ENCODE results near the gene PARD3. TPM values are rescaled to one million over a fixed set of nuclear protein-coding genes. Genes with fewer than 3 reads are reported as not detected.
A peak's percentile ranks its signal among the peaks of the same experiment; 100 is the strongest.
"Not testable (repeated sequence)": the region's sequence is repeated elsewhere in the genome, so short reads cannot be mapped to it uniquely, and the experiment has no call there.

The PARD3 gene
- total RNA-seq, 1 experiment from 2014 or later: 57.4 TPM

- TF ChIP-seq EZH2 (IDR thresholded peaks at IDR 0.05; ENCODE audit: low read depth) (no peak), CTCF (conservative IDR thresholded peaks at IDR 0.05) (no peak)
- Histone ChIP-seq H3K27me3 (ENCODE audit: insufficient read depth, low read depth) (no peaks in the 10 kb centered on the region), H2AFZ (no peak overlapping the region), H3K36me3 (ENCODE audit: low read depth) (no peaks in the 10 kb centered on the region), H4K20me1 (ENCODE audit: insufficient read depth) (no peaks in the 10 kb centered on the region), H3K27ac (no peak overlapping the region), H3K9me3 (ENCODE audit: insufficient read depth, low read depth) (no peaks in the 10 kb centered on the region; the same call in 1 of the 2 replicates), H3K4me1 (replicated peaks; ENCODE audit: insufficient read depth) (peaks cover 16% of the 10 kb centered on the region), H3K9me2 (ENCODE audit: insufficient read depth) (no peaks in the 10 kb centered on the region), H3K79me2 (ENCODE audit: low read depth) (peaks cover 91% of the 10 kb centered on the region), H3F3A (ENCODE audit: insufficient read depth, low read depth) (peaks cover 21% of the 10 kb centered on the region; the same call in 1 of the 2 replicates), H3K4me3 (no peak overlapping the region), H3K4me2 (no peak overlapping the region)
- POLR2A ChIA-PET (ENCODE audit: unreplicated experiment): no interaction called here
- no TSS peak for BruUV-seq (replicated peaks)
- CTCF ChIA-PET: no interaction called here
- DNase-seq: no peak
- intact Hi-C loops (cut with micrococcal nuclease; ENCODE audit: unreplicated experiment): no loop called here
Observed at GRCh38 chr10:34707656-34708055, 107.4 kb downstream of the PARD3 start.

GRCh38 chr10:34706992-34707391 lies 108.1 kb downstream of the PARD3 start:
- H3K4me2 ChIP-seq; DNase-seq; H3K4me3 ChIP-seq; intact Hi-C loops (cut with micrococcal nuclease; ENCODE audit: unreplicated experiment); H2AFZ ChIP-seq; H3K9me3 ChIP-seq (ENCODE audit: insufficient read depth, low read depth); H4K20me1 ChIP-seq (ENCODE audit: insufficient read depth); H3K36me3 ChIP-seq (ENCODE audit: low read depth); BruUV-seq (replicated peaks); H3K27ac ChIP-seq; H3K9me2 ChIP-seq (ENCODE audit: insufficient read depth); CTCF ChIA-PET; H3K27me3 ChIP-seq (ENCODE audit: insufficient read depth, low read depth): not testable (repeated sequence)
- peaks cover 21% of the 10 kb centered on the region; the same call in 1 of the 2 replicates for H3F3A ChIP-seq (ENCODE audit: insufficient read depth, low read depth)
- H3K79me2 ChIP-seq (ENCODE audit: low read depth): peaks cover 88% of the 10 kb centered on the region
- peaks cover 16% of the 10 kb centered on the region for H3K4me1 ChIP-seq (replicated peaks; ENCODE audit: insufficient read depth)
- POLR2A ChIA-PET (ENCODE audit: unreplicated experiment): interaction anchor here (0.6 kb wide), 1 partner anchor 657 kb away, joined by 3 read pairs; no protein-coding TSS in a partner anchor

GRCh38 chr10:34706147-34706546 lies 108.9 kb downstream of the PARD3 start:
- H3K9me2 ChIP-seq (ENCODE audit: insufficient read depth): no peaks in the 10 kb centered on the region
- no peaks in the 10 kb centered on the region for H4K20me1 ChIP-seq (ENCODE audit: insufficient read depth)
- no peak overlapping the region for H3K4me2 ChIP-seq
- H2AFZ ChIP-seq: no peak overlapping the region
- ChIA-PET POLR2A (ENCODE audit: unreplicated experiment) (interaction anchor here (0.6 kb wide), 2 partner anchors 9 to 658 kb away, joined by 3 to 17 read pairs; no protein-coding TSS in a partner anchor), CTCF (no interaction called here)
- no peak for DNase-seq
- no peak overlapping the region for H3K4me3 ChIP-seq
- TF ChIP-seq CTCF (conservative IDR thresholded peaks at IDR 0.05): no peak
- TF ChIP-seq EZH2 (IDR thresholded peaks at IDR 0.05; ENCODE audit: low read depth): no peak
- BruUV-seq (replicated peaks): no TSS peak
- H3K27ac ChIP-seq: no peak overlapping the region
- H3K27me3 ChIP-seq (ENCODE audit: insufficient read depth, low read depth): no peaks in the 10 kb centered on the region
- no peaks in the 10 kb centered on the region; the same call in 1 of the 2 replicates for H3K9me3 ChIP-seq (ENCODE audit: insufficient read depth, low read depth)
- H3F3A ChIP-seq (ENCODE audit: insufficient read depth, low read depth): peaks cover 21% of the 10 kb centered on the region; the same call in 1 of the 2 replicates
- intact Hi-C loops (cut with micrococcal nuclease; ENCODE audit: unreplicated experiment): no loop called here
- H3K36me3 ChIP-seq (ENCODE audit: low read depth): no peaks in the 10 kb centered on the region
- peaks cover 86% of the 10 kb centered on the region for H3K79me2 ChIP-seq (ENCODE audit: low read depth)
- peaks cover 16% of the 10 kb centered on the region for H3K4me1 ChIP-seq (replicated peaks; ENCODE audit: insufficient read depth)

- intact Hi-C loops (cut with micrococcal nuclease; ENCODE audit: unreplicated experiment): no loop called here
Observed at GRCh38 chr10:34705563-34705962, 109.5 kb downstream of the PARD3 start.

More at GRCh38 chr10:34705563-34705962, 109.5 kb downstream of the PARD3 start:
- no peaks in the 10 kb centered on the region for H4K20me1 ChIP-seq (ENCODE audit: insufficient read depth)
- H3F3A ChIP-seq (ENCODE audit: insufficient read depth, low read depth): peaks cover 15% of the 10 kb centered on the region; the same call in 1 of the 2 replicates
- no TSS peak for BruUV-seq (replicated peaks)
- H3K36me3 ChIP-seq (ENCODE audit: low read depth): no peaks in the 10 kb centered on the region
- TF ChIP-seq EZH2 (IDR thresholded peaks at IDR 0.05; ENCODE audit: low read depth): no peak
- TF ChIP-seq CTCF (conservative IDR thresholded peaks at IDR 0.05): no peak
- H3K4me2 ChIP-seq: no peak overlapping the region
- H3K27me3 ChIP-seq (ENCODE audit: insufficient read depth, low read depth): no peaks in the 10 kb centered on the region
- H2AFZ ChIP-seq: no peak overlapping the region
- H3K27ac ChIP-seq: no peak overlapping the region
- peak in 1 of 2 experiments; percentile 34 for DNase-seq
- ChIA-PET CTCF (interaction anchor here (0.6 kb wide), 1 partner anchor 21 kb away, joined by 3 read pairs; no protein-coding TSS in a partner anchor), POLR2A (ENCODE audit: unreplicated experiment) (interaction anchor here (0.6 kb wide), 1 partner anchor 9 kb away, joined by 17 read pairs; no protein-coding TSS in a partner anchor)
- H3K9me3 ChIP-seq (ENCODE audit: insufficient read depth, low read depth): no peaks in the 10 kb centered on the region; the same call in 1 of the 2 replicates
- peaks cover 84% of the 10 kb centered on the region for H3K79me2 ChIP-seq (ENCODE audit: low read depth)
- no peak overlapping the region for H3K4me3 ChIP-seq
- H3K4me1 ChIP-seq (replicated peaks; ENCODE audit: insufficient read depth): peaks cover 18% of the 10 kb centered on the region
- H3K9me2 ChIP-seq (ENCODE audit: insufficient read depth): no peaks in the 10 kb centered on the region
